ENCODE results near the gene COX6A2.

Gene COX6A2

DNA sequence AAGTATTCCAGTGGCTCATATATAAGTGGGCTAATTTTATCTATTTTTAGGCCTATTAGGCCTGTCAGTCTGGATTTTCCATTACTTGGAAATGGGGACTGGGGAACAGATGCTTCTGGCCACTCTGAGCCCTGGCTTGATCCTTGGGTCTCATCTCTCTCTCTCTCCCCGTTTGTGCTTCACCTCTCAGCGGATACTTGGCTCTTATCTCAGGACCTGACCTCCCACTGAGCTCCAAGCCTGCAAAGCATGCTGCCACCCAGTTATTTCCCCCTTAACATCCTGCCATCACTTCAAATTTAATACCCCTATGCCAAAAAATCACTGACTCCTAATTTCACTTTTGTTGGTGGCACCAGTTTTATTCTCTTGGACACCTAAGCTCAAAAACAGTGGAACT is 10.3 kb upstream of the COX6A2 start:
- DNase-seq (ENCODE audit: low spot score), result no peak
- TF ChIP-seq, protein P1, sequence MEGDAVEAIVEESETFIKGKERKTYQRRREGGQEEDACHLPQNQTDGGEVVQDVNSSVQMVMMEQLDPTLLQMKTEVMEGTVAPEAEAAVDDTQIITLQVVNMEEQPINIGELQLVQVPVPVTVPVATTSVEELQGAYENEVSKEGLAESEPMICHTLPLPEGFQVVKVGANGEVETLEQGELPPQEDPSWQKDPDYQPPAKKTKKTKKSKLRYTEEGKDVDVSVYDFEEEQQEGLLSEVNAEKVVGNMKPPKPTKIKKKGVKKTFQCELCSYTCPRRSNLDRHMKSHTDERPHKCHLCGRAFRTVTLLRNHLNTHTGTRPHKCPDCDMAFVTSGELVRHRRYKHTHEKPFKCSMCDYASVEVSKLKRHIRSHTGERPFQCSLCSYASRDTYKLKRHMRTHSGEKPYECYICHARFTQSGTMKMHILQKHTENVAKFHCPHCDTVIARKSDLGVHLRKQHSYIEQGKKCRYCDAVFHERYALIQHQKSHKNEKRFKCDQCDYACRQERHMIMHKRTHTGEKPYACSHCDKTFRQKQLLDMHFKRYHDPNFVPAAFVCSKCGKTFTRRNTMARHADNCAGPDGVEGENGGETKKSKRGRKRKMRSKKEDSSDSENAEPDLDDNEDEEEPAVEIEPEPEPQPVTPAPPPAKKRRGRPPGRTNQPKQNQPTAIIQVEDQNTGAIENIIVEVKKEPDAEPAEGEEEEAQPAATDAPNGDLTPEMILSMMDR (IDR thresholded peaks at IDR 0.05; ENCODE audit: extremely low read depth, insufficient read depth, missing control alignments), result no peak
- in situ Hi-C loops (cut with MboI; ENCODE audit: low pct_unique_long_range_greater_than_20kb, low sequenced_read_pairs, unreplicated experiment), result loop anchor here (25.0 kb wide), 1 partner anchor 476 kb away; the partner anchor contains the start of gene SETD1A

DNA sequence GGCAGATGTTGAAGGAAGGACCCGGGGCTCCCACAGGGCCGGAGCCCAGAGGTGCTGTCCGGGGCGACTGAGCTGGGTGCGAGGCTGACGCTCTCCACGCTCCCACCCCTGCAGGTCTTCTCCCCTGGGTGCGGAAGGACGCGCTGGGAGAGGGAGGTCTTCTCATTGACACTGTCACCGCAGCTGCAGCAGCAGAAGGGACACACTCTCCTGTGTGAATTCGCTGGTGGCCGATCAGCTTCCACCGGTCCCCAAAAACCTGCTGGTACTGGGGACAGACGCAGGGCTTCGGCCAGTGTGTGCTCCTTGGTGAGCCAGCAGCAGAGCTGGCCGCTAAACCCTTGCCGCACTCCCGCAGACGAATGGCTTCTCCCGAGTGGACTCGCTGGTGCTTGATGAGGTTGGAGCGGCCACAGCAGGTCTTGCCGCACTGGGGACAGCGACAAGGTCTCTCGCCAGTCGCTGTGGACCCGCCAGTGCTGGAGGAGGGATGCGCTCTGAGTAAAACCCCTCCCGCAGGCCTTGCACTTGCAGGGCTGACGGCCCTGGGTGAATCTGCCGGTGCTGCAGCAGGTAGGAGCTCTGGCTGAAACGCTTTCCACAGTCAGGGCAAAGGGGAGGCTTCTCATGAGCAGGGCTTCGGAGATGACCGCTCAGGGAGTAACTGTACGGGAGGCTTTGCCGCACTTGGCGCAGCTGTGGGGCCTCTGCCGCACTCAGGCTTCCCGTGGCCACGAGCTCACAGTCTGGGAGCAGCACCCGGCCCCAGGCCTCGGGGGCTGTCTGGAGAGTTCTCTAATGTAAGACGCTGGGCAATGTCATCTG is 8.3 kb upstream of the COX6A2 start:
- in situ Hi-C loops (cut with MboI; ENCODE audit: low pct_unique_long_range_greater_than_20kb, low sequenced_read_pairs, unreplicated experiment), result loop anchor here (25.0 kb wide), 1 partner anchor 474 kb away; the partner anchor contains the start of gene SETD1A
- TF ChIP-seq, protein P1 (IDR thresholded peaks at IDR 0.05; ENCODE audit: extremely low read depth, insufficient read depth, missing control alignments), result no peak
- DNase-seq (ENCODE audit: low spot score), result no peak

DNA sequence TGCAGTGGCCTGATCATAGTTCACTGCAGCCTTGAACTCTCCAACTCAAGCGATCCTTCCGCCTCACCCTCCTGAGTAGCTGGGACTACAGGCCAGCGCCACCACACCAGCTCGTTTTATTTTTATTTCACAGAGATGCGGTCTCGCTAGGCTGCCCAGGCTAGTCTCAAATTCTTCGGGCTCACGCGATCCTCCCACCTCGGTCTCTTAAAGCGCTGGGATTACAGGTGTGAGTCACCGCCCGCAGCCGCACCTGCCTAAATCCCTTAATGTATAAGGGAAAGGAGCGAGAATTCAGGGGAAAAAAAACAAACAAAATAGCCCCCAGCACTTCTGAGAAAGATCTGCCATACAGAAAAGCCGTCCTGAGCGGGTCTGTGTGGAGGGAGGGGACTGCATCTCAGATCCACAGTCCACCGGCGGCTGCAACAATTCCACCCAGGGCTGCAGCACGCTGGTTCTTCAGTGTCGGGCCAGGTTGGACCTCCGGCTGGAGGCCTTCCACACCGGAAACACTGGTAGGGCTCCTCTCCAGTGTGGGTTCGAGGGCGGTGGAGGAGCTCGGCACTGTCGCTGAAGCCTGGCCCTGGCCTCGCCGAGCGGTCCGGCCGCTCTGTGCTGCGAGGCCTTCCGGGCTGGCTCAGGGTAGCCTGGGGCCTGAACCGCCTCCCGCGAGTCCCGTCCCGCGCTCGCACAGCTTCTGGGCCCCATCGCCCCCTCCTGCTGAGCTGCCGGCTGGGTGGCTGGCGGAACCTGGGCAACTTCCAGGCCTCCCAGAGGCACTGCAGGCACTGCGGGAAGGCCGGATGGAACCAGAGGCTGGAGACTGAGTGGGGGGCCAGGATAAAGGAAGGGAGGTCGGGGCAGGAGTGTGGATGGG is 7.4 kb upstream of the COX6A2 start:
- in situ Hi-C loops (cut with MboI; ENCODE audit: low pct_unique_long_range_greater_than_20kb, low sequenced_read_pairs, unreplicated experiment), result loop anchor here (25.0 kb wide), 1 partner anchor 473 kb away; the partner anchor contains the start of gene SETD1A
- TF ChIP-seq, protein P1 (IDR thresholded peaks at IDR 0.05; ENCODE audit: extremely low read depth, insufficient read depth, missing control alignments), result no peak
- DNase-seq (ENCODE audit: low spot score), result no peak

DNA sequence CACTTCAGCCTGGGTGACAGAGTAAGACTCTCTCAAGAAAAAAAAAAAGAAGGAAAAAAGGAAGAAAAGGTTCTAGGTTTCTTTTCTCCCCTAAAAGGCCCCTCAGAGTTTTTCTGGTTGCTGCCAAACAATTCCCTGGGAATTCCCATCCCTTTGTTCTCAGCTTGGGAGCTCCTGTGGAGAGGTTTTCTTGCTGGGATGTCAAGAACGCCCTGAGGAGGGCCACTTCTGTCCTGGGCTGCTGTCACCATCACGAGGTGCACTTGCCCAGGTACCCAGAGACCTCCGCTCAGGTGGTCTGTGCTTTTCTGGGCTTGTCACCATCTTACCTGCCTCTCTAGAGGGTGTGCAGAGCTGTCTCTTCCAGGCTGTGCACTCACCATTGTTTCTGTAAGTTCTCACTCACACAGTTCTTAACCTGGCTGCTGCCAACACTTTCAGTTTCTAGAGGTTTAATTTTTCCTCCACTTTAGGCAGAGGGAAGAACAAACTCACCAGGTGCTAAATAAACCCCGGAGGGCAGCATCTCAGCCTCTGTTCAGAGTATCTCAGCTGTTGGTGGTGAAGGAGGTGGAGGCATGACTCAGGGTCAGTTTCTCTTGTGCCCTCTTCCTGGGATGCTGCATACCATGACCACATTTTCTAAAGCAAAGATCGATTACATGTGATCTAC is 2.4 kb upstream of the COX6A2 start:
- TF ChIP-seq, protein P1 (IDR thresholded peaks at IDR 0.05; ENCODE audit: extremely low read depth, insufficient read depth, missing control alignments), result no peak
- no peak for DNase-seq (ENCODE audit: low spot score)
- in situ Hi-C loops (cut with MboI; ENCODE audit: low pct_unique_long_range_greater_than_20kb, low sequenced_read_pairs, unreplicated experiment), result loop anchor here (25.0 kb wide), 1 partner anchor 468 kb away; the partner anchor contains the start of gene SETD1A

DNA sequence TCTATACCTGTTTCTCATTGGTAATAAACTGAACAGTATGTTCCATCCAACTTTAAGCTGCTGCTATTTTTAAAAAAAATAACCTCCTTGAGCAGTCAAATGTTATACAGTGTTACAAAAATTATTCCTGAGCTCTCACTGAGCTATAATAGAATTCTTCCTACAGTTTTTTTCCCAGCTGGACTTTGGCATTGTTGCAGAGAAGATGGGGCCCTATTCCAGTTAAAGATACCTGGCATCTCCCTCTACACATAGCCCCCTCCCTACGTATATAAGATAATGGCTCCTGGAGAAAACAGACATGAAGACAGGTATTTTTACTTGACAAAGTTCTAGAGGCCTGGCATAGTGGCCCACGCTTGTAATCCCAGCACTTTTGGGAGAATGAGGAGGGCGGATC is 1.6 kb upstream of the COX6A2 start:
- TF ChIP-seq, protein P1 (IDR thresholded peaks at IDR 0.05; ENCODE audit: extremely low read depth, insufficient read depth, missing control alignments), result no peak
- in situ Hi-C loops (cut with MboI; ENCODE audit: low pct_unique_long_range_greater_than_20kb, low sequenced_read_pairs, unreplicated experiment), result loop anchor here (25.0 kb wide), 1 partner anchor 467 kb away; the partner anchor contains the start of gene SETD1A
- no peak for DNase-seq (ENCODE audit: low spot score)

DNA sequence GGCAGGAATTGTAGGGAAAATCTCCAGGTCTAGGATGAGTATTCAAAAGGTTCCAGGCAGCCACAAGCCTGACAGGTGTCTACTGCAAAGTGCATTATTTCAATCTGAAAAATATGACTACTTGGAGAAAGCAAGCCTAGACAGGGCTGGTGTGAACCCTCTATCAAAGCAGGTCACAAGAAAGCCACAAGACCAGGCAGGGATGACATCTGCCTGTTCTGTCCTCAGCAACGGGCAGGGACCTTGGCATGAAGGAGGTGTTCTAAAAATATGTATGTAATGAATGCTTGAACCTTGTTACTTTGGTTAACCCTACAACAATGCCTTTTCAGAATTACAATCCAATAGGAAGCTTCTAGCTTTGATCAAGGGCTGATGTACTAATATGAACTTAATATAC is 1.2 kb upstream of the COX6A2 start:
- DNase-seq (ENCODE audit: low spot score), result no peak
- TF ChIP-seq, protein P1 (IDR thresholded peaks at IDR 0.05; ENCODE audit: extremely low read depth, insufficient read depth, missing control alignments), result no peak
- in situ Hi-C loops (cut with MboI; ENCODE audit: low pct_unique_long_range_greater_than_20kb, low sequenced_read_pairs, unreplicated experiment), result loop anchor here (25.0 kb wide), 1 partner anchor 467 kb away; the partner anchor contains the start of gene SETD1A

Measured in GM13977 (cell line).